Hepatocyte (in vitro differentiated cells): ENCODE results near the gene NEMP1. TPM values are rescaled to one million over a fixed set of nuclear protein-coding genes. Genes with fewer than 3 reads are reported as not detected.

Source experiments
- DNase-seq: peaks from one replicate; pipeline ENCODE4 v3.0.0-alpha.2; 2016; ENCODE audit warnings: low spot score
- H2AFZ ChIP-seq: fragments of 200-600 bp; sonication (generic); 2 replicates; pipeline ENCODE4 v1.6.0; 2016; ENCODE audit warnings: antibody characterized with exemption, mild to moderate bottlenecking
- H3K27ac ChIP-seq: fragments of 200-600 bp; sonication (generic); 2 replicates; pipeline ENCODE4 v1.5.1; 2016; ENCODE audit warnings: mild to moderate bottlenecking
- H3K27me3 ChIP-seq: fragments of 200-600 bp; sonication (generic); 2 replicates; pipeline ENCODE4 v1.6.1; 2016
- H3K36me3 ChIP-seq: fragments of 200-600 bp; sonication (generic); replicated peaks from 2 replicates; pipeline ENCODE4 v1.5.1; 2016; ENCODE audit warnings: low read depth; ENCODE audit not compliant: insufficient read depth
- H3K4me1 ChIP-seq: fragments of 200-600 bp; sonication (generic); 2 replicates; pipeline ENCODE4 v1.5.1; 2016; ENCODE audit warnings: mild to moderate bottlenecking, moderate library complexity; ENCODE audit not compliant: insufficient read depth
- H3K4me2 ChIP-seq: fragments of 200-600 bp; sonication (generic); 2 replicates; pipeline ENCODE4 v1.6.0; 2016
- H3K4me3 ChIP-seq: fragments of 200-600 bp; sonication (generic); 2 replicates; pipeline ENCODE4 v1.5.1; 2016; ENCODE audit warnings: mild to moderate bottlenecking
- H3K79me2 ChIP-seq: fragments of 200-600 bp; sonication (generic); 2 replicates; pipeline ENCODE4 v1.6.0; 2017; ENCODE audit warnings: mild to moderate bottlenecking
- H3K9me2 ChIP-seq: fragments of 200-600 bp; sonication (generic); replicated peaks from 2 replicates; pipeline ENCODE4 v1.6.0; 2017; ENCODE audit warnings: mild to moderate bottlenecking; ENCODE audit not compliant: insufficient read depth
- H3K9me3 ChIP-seq: fragments of 200-600 bp; sonication (generic); 2 replicates; pipeline ENCODE4 v1.5.1; 2016; ENCODE audit warnings: low read depth, mild to moderate bottlenecking
- H4K20me1 ChIP-seq: fragments of 200-600 bp; sonication (generic); 2 replicates; pipeline ENCODE4 v1.6.0; 2016; ENCODE audit warnings: mild to moderate bottlenecking; ENCODE audit not compliant: insufficient read depth, poor library complexity, severe bottlenecking
- EZH2 ChIP-seq: fragments of 200-600 bp; sonication (generic); IDR thresholded peaks from 2 replicates; pipeline ENCODE4 v1.6.1; 2016; ENCODE audit warnings: antibody characterized with exemption, mild to moderate bottlenecking, borderline replicate concordance
- EZH2phosphoT487 ChIP-seq: fragments of 200-600 bp; sonication (generic); IDR thresholded peaks from one replicate; pipeline ENCODE4 v1.6.1; 2018; ENCODE audit warnings: antibody characterized with exemption, mild to moderate bottlenecking, low read depth, moderate library complexity; ENCODE audit not compliant: unreplicated experiment, severe bottlenecking
- WGBS: methylation state at CpG from one replicate; pipeline ENCODE4 v1.1.6; 2016; ENCODE audit warnings: low lambda C conversion rate; ENCODE audit errors: missing lambda C conversion rate; 5-methylcytosine and 5-hydroxymethylcytosine counted together
- polyA plus RNA-seq: library from polyadenylated mRNA; unstranded; fragments of >200 nt; fragmentation: Nextera tagmentation; extraction: Ambion mirVana; gene quantifications from 2 replicates; pipeline ENCODE4 v1.2.1, GENCODE V29; 2016
- total RNA-seq: library from RNA; depleted of rRNA; stranded (reverse); fragments of >200 nt; gene quantifications from 2 replicates; pipeline ENCODE4 v1.2.3, GENCODE V29; 2014
- TF ChIP-seq, protein P1 (sequence below): fragments of 200-600 bp; sonication (generic); IDR thresholded peaks from 2 replicates; pipeline ENCODE4 v1.5.1; 2016; ENCODE audit warnings: antibody characterized with exemption, mild to moderate bottlenecking; ENCODE audit not compliant: poor library complexity

Gene NEMP1
- total and polyA plus RNA-seq, 2 experiments from 2014 or later = 6.2 to 9.3 TPM

DNA sequence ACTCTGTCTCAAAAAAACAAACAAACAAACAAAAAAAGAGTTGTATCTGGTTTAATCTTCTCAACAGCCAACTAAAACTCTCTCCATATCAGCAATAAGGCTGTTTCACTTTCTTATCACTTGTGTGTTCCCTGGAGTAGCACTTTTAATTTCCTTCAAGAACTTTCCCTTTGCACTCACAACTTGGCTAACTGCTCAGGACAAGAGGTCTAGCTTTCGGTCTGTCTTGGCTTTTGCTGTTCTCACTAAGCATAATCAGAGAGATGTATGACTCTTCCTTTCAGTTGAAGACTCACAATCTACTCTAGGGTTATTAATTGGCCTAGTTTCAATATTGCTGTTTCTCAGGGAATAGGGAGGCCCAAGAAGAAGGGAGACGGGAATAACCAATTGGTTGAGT is 12.3 kb downstream of the NEMP1 start:
- TF ChIP-seq, protein P1, sequence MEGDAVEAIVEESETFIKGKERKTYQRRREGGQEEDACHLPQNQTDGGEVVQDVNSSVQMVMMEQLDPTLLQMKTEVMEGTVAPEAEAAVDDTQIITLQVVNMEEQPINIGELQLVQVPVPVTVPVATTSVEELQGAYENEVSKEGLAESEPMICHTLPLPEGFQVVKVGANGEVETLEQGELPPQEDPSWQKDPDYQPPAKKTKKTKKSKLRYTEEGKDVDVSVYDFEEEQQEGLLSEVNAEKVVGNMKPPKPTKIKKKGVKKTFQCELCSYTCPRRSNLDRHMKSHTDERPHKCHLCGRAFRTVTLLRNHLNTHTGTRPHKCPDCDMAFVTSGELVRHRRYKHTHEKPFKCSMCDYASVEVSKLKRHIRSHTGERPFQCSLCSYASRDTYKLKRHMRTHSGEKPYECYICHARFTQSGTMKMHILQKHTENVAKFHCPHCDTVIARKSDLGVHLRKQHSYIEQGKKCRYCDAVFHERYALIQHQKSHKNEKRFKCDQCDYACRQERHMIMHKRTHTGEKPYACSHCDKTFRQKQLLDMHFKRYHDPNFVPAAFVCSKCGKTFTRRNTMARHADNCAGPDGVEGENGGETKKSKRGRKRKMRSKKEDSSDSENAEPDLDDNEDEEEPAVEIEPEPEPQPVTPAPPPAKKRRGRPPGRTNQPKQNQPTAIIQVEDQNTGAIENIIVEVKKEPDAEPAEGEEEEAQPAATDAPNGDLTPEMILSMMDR = no peak
- TF ChIP-seq EZH2phosphoT487 = no peak
- TF ChIP-seq EZH2 = no peak
- Histone ChIP-seq H3K27me3 (no peaks in the 10 kb centered on the region), H3K4me3 (no peak overlapping the region), H3K79me2 (no peaks in the 10 kb centered on the region), H2AFZ (no peak overlapping the region), H3K9me3 (no peaks in the 10 kb centered on the region), H3K27ac (no peak overlapping the region), H3K4me2 (no peak overlapping the region), H3K36me3 (no peaks in the 10 kb centered on the region), H4K20me1 (no peaks in the 10 kb centered on the region), H3K9me2 (no peaks in the 10 kb centered on the region), H3K4me1 (peaks cover 4% of the 10 kb centered on the region)
- no peak for DNase-seq
- 98% methylated on average over 2 of the region's 2 CpGs for WGBS

DNA sequence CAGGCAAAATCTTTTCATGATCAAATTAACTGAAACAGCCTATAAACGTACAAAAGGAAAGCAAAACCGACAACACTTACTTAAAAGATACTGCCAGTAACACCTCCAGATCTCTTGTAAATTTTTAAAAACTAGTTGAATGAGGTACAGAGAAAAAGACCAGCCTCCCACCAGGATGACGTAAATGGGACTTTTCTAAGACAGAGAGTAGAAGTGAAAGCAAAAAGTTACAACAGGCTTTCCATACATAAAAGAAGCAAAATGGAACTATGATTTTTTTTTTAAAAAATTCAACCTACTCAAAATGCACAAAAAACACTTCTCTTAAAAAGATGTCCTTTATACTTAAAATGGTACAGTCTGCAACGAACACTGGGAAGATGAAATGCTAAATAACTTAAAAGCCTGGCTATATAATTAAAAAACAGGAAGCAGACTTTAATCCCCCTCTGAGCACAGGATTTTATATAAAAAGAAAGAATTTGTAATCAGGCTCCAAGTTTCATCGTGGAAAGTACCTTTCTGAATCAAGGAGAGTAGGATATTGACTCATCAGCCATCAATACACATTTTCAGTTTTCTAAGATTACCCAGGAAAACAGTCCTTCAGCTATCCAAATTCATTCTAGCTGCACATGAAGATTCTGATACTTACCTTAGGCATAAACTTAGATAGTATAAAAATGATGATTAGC is 14.5 kb downstream of the NEMP1 start:
- no peaks in the 10 kb centered on the region for H3K79me2 ChIP-seq
- no peak overlapping the region for H3K4me3 ChIP-seq
- H3K27ac ChIP-seq = no peak overlapping the region
- H2AFZ ChIP-seq = no peak overlapping the region
- no peaks in the 10 kb centered on the region for H3K9me3 ChIP-seq
- DNase-seq = no peak
- 86% methylated on average over 5 of the region's 5 CpGs for WGBS
- no peak for TF ChIP-seq EZH2phosphoT487
- TF ChIP-seq, protein P1 = no peak
- no peaks in the 10 kb centered on the region for H3K27me3 ChIP-seq
- no peak overlapping the region for H3K4me2 ChIP-seq
- H3K4me1 ChIP-seq = no peaks in the 10 kb centered on the region
- H3K36me3 ChIP-seq = no peaks in the 10 kb centered on the region
- H4K20me1 ChIP-seq = no peaks in the 10 kb centered on the region
- no peaks in the 10 kb centered on the region for H3K9me2 ChIP-seq

DNA sequence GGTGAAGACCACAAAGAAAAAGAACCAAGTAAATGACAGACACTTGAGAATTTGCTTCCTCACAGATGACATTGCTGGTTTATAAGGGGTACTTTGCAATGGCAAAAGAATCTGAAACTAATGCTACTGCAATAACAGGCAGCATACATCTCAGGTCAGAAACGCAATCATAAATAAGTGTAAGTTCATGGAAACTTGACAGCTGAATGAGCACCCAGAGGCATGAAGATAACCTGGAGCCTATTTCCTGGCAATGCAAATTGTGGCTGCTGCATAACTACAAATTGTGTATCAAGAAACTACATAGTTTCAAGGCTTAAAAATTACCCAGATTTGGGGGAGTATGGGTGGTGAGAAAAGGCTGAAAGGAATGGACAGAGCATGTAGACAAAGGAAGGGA is 20.1 kb downstream of the NEMP1 start:
- H3K27me3 ChIP-seq = no peaks in the 10 kb centered on the region
- no peak overlapping the region for H3K4me2 ChIP-seq
- H3K9me2 ChIP-seq = no peaks in the 10 kb centered on the region
- H3K79me2 ChIP-seq = no peaks in the 10 kb centered on the region
- H3K36me3 ChIP-seq = no peaks in the 10 kb centered on the region
- H4K20me1 ChIP-seq = no peaks in the 10 kb centered on the region
- H3K9me3 ChIP-seq = no peaks in the 10 kb centered on the region
- TF ChIP-seq EZH2phosphoT487 = no peak
- no peak for TF ChIP-seq EZH2
- TF ChIP-seq, protein P1 = no peak
- no peaks in the 10 kb centered on the region for H3K4me1 ChIP-seq
- H3K4me3 ChIP-seq = no peak overlapping the region
- H3K27ac ChIP-seq = no peak overlapping the region
- H2AFZ ChIP-seq = no peak overlapping the region
- WGBS = 87% methylated on average over 1 of the region's 1 CpG
- no peak for DNase-seq
